Stimulated activated effector memory CD8-positive, alpha-beta T cell treated with anti-CD3 and anti-CD28 coated beads, Interleukin-12 subunit alpha, Interleukin-12 subunit beta, amount 100 ng/mL, for 72 hours (primary cell): ENCODE results near the gene RELT.

ENCODE experiments used
- ATAC-seq: fragments of 150-1000 bp; cut with Tn5 transposase; 2 replicates; pipeline ENCODE4 v1.10.0; 2021
- DNase-seq, 2 donors: peaks; one replicate each; pipeline ENCODE4 v3.0.0; 2021 to 2022; ENCODE audit warnings: low spot score in 2 of 2
- H3K27ac Mint-ChIP-seq: one replicate; pipeline ENCODE4 v1.8.0; 2022; ENCODE audit warnings: mild to moderate bottlenecking, mixed read lengths
- H3K36me3 Mint-ChIP-seq: one replicate; pipeline ENCODE4 v1.8.0; 2022; ENCODE audit warnings: mild to moderate bottlenecking, mixed read lengths
- H3K4me1 Mint-ChIP-seq: one replicate; pipeline ENCODE4 v1.8.0; 2022; ENCODE audit warnings: mixed read lengths
- H3K4me3 Mint-ChIP-seq: one replicate; pipeline ENCODE4 v1.8.0; 2022; ENCODE audit warnings: mild to moderate bottlenecking, mixed read lengths
- H3K9me3 Mint-ChIP-seq: one replicate; pipeline ENCODE4 v1.8.0; 2022; ENCODE audit warnings: mixed read lengths

The RELT gene

DNA sequence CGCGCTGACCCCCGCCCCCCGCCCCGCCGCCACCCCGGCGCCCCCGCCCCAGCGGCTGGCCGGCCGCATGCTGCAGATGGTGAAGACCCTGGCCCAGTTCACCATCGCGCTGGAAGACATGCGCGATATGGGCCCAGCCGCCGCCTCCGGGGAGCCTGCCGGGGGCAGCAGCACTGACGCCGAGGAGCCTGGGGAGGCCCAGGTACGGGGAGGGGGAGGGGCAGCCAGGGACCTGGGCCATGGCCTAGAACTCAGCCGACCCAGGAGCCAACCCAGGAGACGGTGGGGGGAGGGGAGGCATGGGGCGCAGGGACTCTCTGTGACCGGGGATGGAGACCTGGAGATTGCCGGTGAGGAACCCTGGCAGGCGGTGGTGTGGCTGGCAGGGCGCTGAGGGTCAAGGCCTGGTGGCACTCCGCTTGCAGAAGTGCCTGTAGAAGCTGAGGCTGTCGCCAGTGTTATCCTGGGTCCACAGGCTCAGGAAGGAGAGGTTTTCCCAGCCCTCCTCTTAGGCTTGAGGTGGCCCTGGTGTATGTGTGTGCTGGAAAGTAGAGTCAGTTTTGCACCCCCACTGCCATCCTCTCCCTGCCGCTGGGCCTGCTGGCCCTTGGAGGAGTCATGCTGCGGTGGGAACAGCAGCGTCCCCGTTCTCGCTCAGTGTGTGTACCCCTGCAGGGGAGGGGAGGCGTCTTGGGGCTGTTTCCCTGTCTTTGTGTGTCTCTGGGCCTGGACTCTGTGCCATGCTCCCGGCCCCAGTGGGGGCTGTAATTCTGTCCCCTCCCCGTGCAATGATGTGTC is 32.9 kb upstream of the RELT start:
- Mint-ChIP-seq H3K4me1 (no peaks in the 10 kb centered on the region), H3K4me3 (no peak overlapping the region), H3K36me3 (no peaks in the 10 kb centered on the region), H3K9me3 (no peaks in the 10 kb centered on the region), H3K27ac (no peak overlapping the region)
- DNase-seq (no peak), ATAC-seq (no peak)

DNA sequence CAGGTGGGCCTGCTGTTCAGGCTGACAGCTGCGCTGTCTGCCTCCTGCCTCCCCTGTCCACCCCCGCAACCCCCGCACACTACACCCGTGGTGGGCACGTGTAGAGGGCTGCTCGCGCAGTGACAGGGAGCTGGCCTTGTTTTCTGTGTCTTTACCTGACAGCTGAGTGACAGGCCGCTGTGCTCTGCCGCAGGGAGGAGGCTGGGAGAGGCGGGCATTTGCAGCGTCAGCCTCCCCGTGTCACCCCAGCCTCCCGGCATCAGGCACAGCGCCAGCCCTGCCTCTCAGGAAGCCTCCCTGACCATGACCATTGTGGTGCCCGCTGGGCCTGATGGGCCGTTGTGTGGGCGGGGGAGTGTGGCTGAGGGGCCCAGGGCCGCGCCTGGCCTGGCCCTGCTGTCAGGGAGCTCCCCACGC is 32.0 kb upstream of the RELT start:
- peaks cover under 1% of the 10 kb centered on the region for H3K36me3 Mint-ChIP-seq
- no peak overlapping the region for H3K4me3 Mint-ChIP-seq
- H3K9me3 Mint-ChIP-seq: no peaks in the 10 kb centered on the region
- H3K4me1 Mint-ChIP-seq: no peaks in the 10 kb centered on the region
- no peak overlapping the region for H3K27ac Mint-ChIP-seq
- DNase-seq (no peak), ATAC-seq (no peak)

DNA sequence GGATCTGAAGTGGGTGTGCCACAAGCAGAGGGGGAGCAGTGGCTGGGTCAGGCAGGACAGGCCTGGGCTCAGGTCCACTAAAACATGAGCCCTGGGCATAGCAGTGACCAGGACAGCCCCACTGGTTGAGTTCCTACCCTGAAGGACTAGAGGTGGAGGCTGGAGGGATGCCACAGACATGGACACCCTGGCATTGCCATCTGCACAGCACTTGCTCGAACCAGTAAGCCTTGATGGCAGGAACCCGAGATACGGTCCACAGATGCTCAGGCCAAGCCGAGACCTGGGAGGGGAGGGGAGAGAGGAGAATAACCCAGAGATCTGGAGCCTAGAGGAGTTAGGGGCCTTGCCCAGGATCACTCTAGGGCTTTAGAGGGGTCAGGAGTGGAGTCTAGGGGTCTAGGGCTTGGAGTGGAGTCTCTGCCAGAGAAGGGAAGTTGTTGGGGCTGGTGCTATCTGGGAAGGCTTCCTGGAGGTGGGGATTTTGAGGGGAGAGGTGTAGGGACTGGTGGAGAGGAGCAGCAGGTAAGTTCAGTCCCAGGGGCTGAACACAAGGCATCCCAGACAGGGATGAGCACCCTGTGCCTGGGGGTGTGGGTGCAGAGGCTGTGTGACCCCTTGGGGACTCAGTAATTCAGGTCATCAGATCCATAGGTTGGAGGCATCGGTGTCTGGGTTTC is 30.6 kb upstream of the RELT start:
- H3K27ac Mint-ChIP-seq: peak overlapping the region; percentile 13
- no peak overlapping the region for H3K4me3 Mint-ChIP-seq
- no peaks in the 10 kb centered on the region for H3K4me1 Mint-ChIP-seq
- ATAC-seq: no peak
- peaks cover 6% of the 10 kb centered on the region for H3K36me3 Mint-ChIP-seq
- H3K9me3 Mint-ChIP-seq: no peaks in the 10 kb centered on the region
- DNase-seq: no peak

DNA sequence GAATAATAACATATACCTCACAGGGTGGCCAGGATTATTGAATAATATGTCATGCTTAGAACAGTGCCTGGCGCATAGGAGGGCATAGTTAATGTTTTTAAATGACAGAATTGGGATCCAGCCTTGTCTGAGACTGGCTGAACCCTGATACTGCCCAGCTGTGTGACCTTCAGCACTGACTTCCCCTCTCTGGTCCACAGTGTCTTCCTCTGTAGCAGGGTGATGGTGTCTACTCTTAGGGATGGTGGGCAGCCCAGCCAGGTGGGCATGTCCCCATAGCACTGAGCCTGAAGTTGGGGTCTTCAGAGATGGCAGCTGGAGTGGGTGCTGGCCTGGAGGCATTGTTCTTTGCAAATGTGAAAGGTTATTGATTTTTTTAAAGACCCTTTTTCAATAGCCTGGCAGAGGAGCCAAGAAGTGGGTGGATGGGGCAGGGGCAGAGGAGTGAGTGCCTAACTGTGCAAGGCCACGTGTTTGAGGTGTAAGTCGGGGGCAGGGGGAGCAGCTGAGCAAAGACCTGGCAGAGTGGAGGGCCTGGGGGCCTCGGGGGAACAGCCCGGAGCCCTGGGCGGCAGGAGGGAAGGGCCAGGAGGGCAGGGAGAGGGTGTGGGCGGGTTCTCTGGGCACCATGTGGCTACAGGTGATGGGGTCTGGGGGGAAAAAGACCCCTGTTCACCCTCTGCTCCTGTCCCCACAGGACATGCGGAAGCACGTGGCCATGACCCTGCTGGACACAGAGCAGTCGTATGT is 29.8 kb upstream of the RELT start:
- Mint-ChIP-seq H3K27ac (peak overlapping the region; percentile 36), H3K4me3 (no peak overlapping the region), H3K4me1 (no peaks in the 10 kb centered on the region), H3K36me3 (peaks cover 6% of the 10 kb centered on the region), H3K9me3 (no peaks in the 10 kb centered on the region)
- ATAC-seq (no peak), DNase-seq (no peak)

DNA sequence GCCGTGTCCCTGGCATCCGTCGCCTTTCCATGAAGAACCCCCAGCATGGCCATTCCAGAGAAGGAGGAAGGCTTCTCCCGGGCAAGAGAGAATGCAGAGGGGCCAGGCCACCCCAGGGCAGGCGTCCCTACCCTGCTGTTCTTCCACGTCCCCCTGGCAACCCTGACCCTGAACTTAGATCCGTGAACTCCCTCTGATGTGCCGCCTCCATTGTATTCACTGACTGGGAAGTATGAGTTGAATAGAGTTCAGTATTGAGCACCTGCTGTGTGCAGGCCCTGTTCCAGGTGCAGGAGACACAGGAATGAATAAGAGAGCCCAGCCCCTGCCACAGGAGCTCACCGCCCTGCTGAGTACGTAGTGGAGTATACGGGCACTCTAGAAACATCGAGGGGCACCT is 29.1 kb upstream of the RELT start:
- Mint-ChIP-seq H3K36me3 (peaks cover 6% of the 10 kb centered on the region), H3K4me3 (no peak overlapping the region)
- no peak for ATAC-seq

DNA sequence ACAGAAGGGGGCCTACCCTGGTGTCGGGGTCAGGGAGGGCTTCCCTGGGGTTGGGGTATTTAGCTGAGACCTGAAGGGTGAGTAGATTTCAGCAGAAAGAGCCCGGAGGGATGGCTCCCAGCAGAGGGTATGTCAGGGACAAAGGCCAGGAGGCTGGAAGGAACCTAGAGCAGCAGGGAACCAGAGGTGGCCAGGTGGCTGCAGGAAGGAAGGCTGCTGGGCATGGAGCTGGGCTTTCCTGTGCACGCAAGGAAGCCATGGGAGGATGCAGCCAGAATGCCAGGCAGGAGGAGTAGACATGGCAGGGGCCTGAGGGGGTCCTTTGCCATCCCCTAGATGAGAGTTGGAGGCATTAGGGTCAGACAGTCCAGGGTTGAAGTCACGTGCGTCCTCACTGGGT is 27.4 kb upstream of the RELT start:
- Mint-ChIP-seq H3K4me1 (peaks cover 8% of the 10 kb centered on the region), H3K9me3 (no peaks in the 10 kb centered on the region), H3K36me3 (peaks cover 6% of the 10 kb centered on the region), H3K4me3 (no peak overlapping the region), H3K27ac (no peak overlapping the region)
- DNase-seq (no peak), ATAC-seq (no peak)

More for the DNA sequence above, 29.1 kb upstream of the RELT start:
- H3K27ac Mint-ChIP-seq: no peak overlapping the region
- no peaks in the 10 kb centered on the region for H3K9me3 Mint-ChIP-seq
- no peak for DNase-seq
- no peaks in the 10 kb centered on the region for H3K4me1 Mint-ChIP-seq

DNA sequence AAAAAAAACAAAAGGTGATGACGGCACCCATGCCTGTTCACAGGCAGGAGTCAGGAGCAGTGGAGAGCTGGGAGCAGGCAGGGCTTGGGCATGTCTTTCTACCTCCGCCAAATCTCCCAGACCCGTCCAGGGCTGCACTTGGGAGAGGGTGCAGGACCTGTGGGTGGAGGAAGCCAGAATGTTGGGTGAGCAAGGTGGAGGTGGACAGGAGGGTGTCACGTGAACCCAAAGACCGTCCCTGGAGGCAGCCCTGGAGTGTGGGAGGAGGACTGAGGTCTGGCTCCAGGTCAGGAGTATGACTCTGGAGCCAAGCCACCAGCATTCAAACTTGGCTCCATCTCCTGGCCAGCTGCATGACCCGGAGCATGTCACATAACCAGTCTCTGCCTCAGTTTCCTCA is 26.6 kb upstream of the RELT start:
- Mint-ChIP-seq H3K36me3 (peaks cover 6% of the 10 kb centered on the region), H3K27ac (no peak overlapping the region), H3K4me1 (peaks cover 8% of the 10 kb centered on the region), H3K4me3 (no peak overlapping the region), H3K9me3 (no peaks in the 10 kb centered on the region)
- ATAC-seq (no peak), DNase-seq (no peak)

DNA sequence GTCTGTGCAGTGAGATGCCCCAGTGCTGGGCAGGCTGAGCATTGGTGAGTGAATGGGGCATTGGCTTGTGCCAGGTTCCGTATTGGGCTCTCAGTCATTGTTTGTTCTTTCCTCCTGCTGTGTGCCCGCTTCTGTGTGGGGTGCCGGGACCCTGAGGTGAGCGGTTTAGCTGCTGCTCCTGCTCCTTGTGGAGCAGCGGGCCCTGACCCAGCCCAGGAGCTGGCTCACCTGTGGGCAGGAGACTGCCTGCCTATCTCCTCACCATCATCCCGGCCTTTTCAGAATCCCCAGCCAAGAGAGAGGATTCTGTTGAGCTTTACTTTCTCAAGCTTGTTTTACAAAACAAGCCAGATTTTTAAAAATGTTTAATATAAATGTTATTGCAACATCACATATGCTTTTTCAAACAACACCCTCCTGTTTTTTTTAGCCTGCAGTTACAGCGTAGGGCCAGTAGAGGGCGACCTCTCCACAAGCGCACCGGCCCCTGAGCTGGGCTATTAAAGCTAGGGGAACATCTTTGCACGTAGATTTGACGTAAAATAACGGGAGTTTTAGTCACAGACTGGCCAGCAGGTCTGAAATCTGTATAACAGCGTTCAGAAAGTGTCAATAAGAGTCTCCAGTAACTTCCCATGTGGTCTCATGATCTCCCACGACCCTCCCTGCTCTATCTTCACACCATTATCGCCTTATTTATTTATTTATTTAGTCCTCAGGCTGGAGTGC is 25.1 kb upstream of the RELT start:
- Mint-ChIP-seq H3K4me1 (peaks cover 8% of the 10 kb centered on the region), H3K36me3 (peaks cover 6% of the 10 kb centered on the region), H3K27ac (no peak overlapping the region), H3K9me3 (no peaks in the 10 kb centered on the region), H3K4me3 (no peak overlapping the region)
- ATAC-seq (peak; percentile 66), DNase-seq (peak; percentile 31 to 72)

DNA sequence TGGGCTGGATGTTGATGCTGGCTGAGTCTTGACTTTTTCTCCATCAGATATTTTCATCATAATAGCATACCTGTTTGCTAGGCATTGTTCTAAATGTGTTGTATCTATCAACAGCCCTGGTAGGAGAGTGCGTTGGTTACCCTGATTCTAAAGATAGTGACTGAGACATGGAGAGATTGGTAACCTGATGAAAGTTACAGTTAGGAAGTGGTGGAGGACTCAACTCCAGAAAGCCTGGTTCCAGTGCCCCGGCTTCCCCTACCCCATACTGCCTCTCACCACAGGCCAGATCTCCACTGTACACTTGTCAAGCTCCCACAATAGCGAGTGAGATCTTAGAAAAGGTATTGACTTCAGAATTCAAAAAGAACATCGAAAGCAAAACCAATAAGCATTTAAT is 22.8 kb upstream of the RELT start:
- no peak overlapping the region for H3K27ac Mint-ChIP-seq
- H3K9me3 Mint-ChIP-seq: no peaks in the 10 kb centered on the region
- no peak overlapping the region for H3K4me3 Mint-ChIP-seq
- H3K36me3 Mint-ChIP-seq: peaks cover 6% of the 10 kb centered on the region
- DNase-seq (no peak), ATAC-seq (peak; percentile 51)
- H3K4me1 Mint-ChIP-seq: peaks cover 8% of the 10 kb centered on the region

DNA sequence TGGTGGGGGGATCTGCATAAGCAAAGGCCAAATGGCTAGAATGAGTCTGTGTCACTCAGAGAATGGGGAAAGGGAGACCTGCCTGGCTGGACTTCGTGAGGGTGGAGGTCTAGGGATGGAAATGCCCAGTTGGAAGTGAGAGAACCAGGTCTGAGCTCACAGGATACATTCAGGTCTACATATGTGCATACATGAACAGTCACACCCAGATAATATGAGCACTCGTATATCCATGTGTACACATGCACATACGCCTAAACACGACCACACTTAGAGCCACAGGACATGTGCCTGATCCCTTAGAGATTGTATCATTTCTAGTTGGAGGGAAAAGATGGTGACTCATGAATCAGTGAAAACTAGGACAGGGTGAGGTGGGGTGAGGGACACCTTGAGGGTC is 21.1 kb upstream of the RELT start:
- H3K36me3 Mint-ChIP-seq: no peaks in the 10 kb centered on the region
- DNase-seq (no peak), ATAC-seq (no peak)
- H3K9me3 Mint-ChIP-seq: no peaks in the 10 kb centered on the region
- H3K4me3 Mint-ChIP-seq: no peak overlapping the region
- H3K4me1 Mint-ChIP-seq: peaks cover 8% of the 10 kb centered on the region
- no peak overlapping the region for H3K27ac Mint-ChIP-seq

DNA sequence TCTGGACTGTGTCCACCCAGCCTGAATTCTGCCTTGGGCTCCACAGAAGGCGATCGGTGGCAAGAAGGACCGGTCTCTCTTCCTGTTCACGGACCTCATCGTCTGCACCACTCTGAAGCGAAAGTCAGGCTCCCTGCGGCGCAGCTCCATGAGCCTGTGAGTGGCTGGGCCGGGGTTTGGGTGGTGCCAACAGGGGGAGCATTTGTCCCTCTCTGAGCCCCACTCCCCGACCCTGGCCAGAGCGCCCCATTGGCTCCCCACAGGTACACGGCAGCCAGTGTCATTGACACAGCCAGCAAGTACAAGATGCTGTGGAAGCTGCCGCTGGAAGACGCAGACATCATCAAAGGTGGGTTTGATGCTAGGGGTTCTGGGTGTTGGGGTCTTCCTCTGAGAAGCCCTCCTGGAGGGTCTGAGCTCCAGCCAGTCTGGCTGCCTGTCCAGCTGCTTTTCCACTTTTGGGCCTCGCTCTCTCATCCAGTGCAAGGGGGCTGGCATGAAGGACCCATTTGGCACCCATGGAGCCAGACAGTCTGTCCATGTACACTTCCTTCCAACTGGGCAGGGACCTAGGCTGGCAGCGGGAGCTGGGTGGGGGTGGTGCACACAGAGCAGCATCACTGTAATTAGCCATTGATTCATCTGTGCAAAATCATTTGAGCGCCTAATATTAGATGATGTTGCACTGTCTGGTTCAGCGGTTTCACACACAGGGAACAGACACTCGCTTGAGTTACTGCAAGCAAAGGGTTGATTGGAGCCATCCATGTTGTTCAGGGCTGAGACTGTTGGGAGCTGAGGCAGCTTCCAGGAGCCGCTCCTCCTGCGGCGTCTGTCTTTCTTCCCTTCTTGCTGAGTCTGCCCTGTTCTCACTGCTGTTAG is 19.0 kb upstream of the RELT start:
- Mint-ChIP-seq H3K4me3 (no peak overlapping the region), H3K27ac (peak overlapping the region; percentile 32), H3K36me3 (no peaks in the 10 kb centered on the region), H3K9me3 (no peaks in the 10 kb centered on the region), H3K4me1 (peaks cover 8% of the 10 kb centered on the region)
- no peak for ATAC-seq
- no peak for DNase-seq

DNA sequence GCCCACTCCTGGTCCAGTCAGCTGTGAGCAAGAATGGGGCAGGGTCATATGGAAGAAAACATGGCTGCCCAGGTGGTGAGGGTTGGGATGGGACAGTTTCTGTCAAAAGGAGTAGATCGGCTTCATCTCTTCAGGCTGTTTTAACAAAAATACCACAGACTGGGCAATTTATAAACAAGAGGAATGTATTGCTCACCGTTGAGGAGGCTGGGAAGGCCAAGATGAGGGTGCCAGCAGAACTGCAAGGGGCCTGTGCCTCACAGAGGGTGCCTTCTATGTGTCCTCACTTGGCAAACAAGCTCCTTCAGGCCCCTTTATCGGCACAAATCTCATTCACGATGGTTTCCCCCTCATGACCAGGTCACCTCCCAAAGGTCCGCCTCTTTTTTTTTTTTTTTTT is 18.1 kb upstream of the RELT start:
- Mint-ChIP-seq H3K4me1 (peaks cover 7% of the 10 kb centered on the region), H3K9me3 (no peaks in the 10 kb centered on the region), H3K27ac (no peak overlapping the region), H3K4me3 (no peak overlapping the region), H3K36me3 (no peaks in the 10 kb centered on the region)
- DNase-seq: no peak
- ATAC-seq: no peak

DNA sequence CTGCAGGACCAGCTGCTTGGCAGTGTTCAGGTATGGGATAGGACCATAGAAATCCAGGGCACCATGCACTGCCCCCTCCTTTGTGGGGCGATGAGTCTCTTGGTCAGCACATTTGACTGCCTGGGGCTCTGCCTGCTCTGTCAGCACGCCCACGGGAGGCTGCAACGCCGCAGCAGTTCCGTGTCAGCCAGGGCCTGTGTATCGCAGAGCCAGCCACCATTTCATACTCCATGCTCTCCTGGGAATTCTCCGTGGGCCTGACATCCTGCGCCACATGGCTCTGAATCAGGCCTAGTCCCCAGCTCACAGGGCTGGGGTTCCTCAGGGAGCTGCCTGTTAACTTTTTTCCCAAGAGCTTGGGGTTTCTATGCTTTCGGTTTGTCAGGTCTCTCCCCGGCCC is 16.9 kb upstream of the RELT start:
- Mint-ChIP-seq H3K36me3 (no peaks in the 10 kb centered on the region), H3K9me3 (no peaks in the 10 kb centered on the region)
- peak; percentile 45 for ATAC-seq

DNA sequence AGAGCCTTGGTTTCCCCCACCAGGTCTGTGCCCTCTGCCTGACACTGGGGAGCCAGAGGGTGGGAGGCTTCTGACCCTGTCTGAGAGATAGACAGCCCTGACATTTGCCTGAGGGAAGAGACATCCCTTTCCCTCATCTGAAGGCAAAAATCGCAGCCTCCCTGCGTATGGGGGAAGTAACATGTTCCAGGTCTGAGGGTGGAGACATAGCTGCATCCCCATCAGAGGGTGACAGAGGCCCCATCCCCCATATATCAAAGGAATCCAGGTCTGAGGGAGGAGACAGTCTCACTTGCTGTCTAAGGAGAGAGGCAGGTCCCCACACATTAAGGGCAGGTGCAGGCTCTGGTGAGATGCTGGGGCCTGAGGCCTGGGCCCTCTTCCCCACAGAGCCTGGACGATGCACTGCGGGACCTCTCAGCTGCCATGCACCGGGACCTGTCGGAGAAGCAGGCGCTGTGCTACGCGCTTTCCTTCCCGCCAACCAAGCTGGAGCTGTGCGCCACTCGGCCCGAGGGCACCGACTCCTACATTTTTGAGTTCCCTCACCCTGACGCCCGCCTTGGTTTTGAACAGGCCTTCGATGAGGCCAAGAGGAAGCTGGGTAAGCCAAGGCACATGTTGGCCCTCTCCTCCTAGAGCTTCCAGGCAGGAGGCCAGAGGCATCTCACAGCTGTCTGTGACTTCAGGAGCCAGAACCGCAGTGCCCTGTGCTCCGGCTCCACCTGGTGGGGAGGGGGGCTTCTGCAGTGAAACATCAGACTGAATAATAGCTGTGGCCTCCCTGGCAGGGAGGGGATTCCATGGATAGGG is 16.1 kb upstream of the RELT start:
- ATAC-seq: no peak
- no peaks in the 10 kb centered on the region for H3K4me1 Mint-ChIP-seq
- H3K9me3 Mint-ChIP-seq: no peaks in the 10 kb centered on the region
- peak overlapping the region; percentile 40 for H3K27ac Mint-ChIP-seq
- H3K4me3 Mint-ChIP-seq: peak overlapping the region; percentile 31
- DNase-seq: no peak
- H3K36me3 Mint-ChIP-seq: no peaks in the 10 kb centered on the region

More for the DNA sequence above, 16.9 kb upstream of the RELT start:
- Mint-ChIP-seq H3K4me1 (no peaks in the 10 kb centered on the region), H3K4me3 (peak overlapping the region; percentile 31), H3K27ac (peak overlapping the region; percentile 40)
- DNase-seq: no peak
